PC-9 (cell line): ENCODE measurements around the gene EMX2. TPM values are rescaled to one million over a fixed set of nuclear protein-coding genes. Genes with fewer than 3 reads are reported as not detected.
"Not testable (repeated sequence)": the region's sequence is repeated elsewhere in the genome, so short reads cannot be mapped to it uniquely, and the experiment has no call there.

Experiments used
- BruUV-seq: library from RNA; stranded (reverse); fragments of 400-500 nt; replicated peaks from 2 replicates; lab custom pipeline; 2021; lab: Mats Ljungman, UMichigan
- CTCF ChIA-PET: fragments of 300-600 bp; sonication (Branson Sonifier 250); formaldehyde crosslinking; loops from one replicate; lab custom pipeline; 2022; ENCODE audit warnings: antibody characterized with exemption; lab: Charles Lee
- POLR2A ChIA-PET: fragments of 300-600 bp; sonication (Branson Sonifier 250); formaldehyde crosslinking; loops from one replicate; lab custom pipeline; 2022; ENCODE audit warnings: antibody characterized with exemption; ENCODE audit not compliant: unreplicated experiment; lab: Charles Lee
- DNase-seq, 2 experiments: peaks; one replicate each; pipeline versions ENCODE4 v3.0.0 to v3.0.0-alpha.2; 2015 to 2022; ENCODE audit warnings: mixed read lengths in 1 of 2
- H2AFZ ChIP-seq: fragments of 200-600 bp; sonication (generic); 2 replicates; pipeline ENCODE4 v1.8.1; 2017; ENCODE audit warnings: antibody characterized with exemption
- H3F3A ChIP-seq: fragments of 200-600 bp; sonication (generic); 2 replicates; pipeline ENCODE4 v1.8.1; 2017; ENCODE audit warnings: antibody characterized with exemption, mild to moderate bottlenecking, low read depth; ENCODE audit not compliant: insufficient read depth
- H3K27ac ChIP-seq: fragments of 200-600 bp; sonication (generic); 2 replicates; pipeline ENCODE4 v1.6.1; 2016; ENCODE audit warnings: mixed run types
- H3K27me3 ChIP-seq: fragments of 200-600 bp; sonication (generic); 2 replicates; pipeline ENCODE4 v1.6.1; 2016; ENCODE audit warnings: low read depth, mixed run types; ENCODE audit not compliant: insufficient read depth
- H3K36me3 ChIP-seq: fragments of 200-600 bp; sonication (generic); 2 replicates; pipeline ENCODE4 v1.6.1; 2016; ENCODE audit warnings: low read depth, mixed run types
- H3K4me1 ChIP-seq: fragments of 200-600 bp; sonication (generic); replicated peaks from 2 replicates; pipeline ENCODE4 v1.6.1; 2016; ENCODE audit warnings: mixed run types; ENCODE audit not compliant: insufficient read depth
- H3K4me2 ChIP-seq: fragments of 200-600 bp; sonication (generic); 2 replicates; pipeline ENCODE4 v1.6.1; 2017; ENCODE audit warnings: mixed run types
- H3K4me3 ChIP-seq: fragments of 200-600 bp; sonication (generic); 2 replicates; pipeline ENCODE4 v1.6.1; 2016; ENCODE audit warnings: mixed run types
- H3K79me2 ChIP-seq: fragments of 200-600 bp; sonication (generic); 2 replicates; pipeline ENCODE4 v1.6.1; 2017; ENCODE audit warnings: low read depth, mixed run types
- H3K9me2 ChIP-seq: fragments of 200-600 bp; sonication (generic); 2 replicates; pipeline ENCODE4 v1.8.1; 2017; ENCODE audit warnings: mild to moderate bottlenecking; ENCODE audit not compliant: insufficient read depth
- H3K9me3 ChIP-seq: fragments of 200-600 bp; sonication (generic); 2 replicates; pipeline ENCODE4 v1.8.1; 2016; ENCODE audit warnings: low read depth; ENCODE audit not compliant: insufficient read depth
- H4K20me1 ChIP-seq: fragments of 200-600 bp; sonication (generic); 2 replicates; pipeline ENCODE4 v1.8.1; 2017; ENCODE audit not compliant: insufficient read depth
- CTCF ChIP-seq: fragments of 200-600 bp; sonication (generic); conservative IDR thresholded peaks from 2 replicates; pipeline ENCODE4 v1.6.1; 2017; ENCODE audit warnings: mixed run types, antibody characterized with exemption, mild to moderate bottlenecking, moderate library complexity
- EZH2 ChIP-seq: fragments of 200-600 bp; sonication (generic); IDR thresholded peaks from 2 replicates; pipeline ENCODE4 v1.8.0; 2017; ENCODE audit warnings: antibody characterized with exemption, low read depth
- intact Hi-C: fragments of 100-400 bp; cut with micrococcal nuclease; formaldehyde crosslinking; loops from one replicate; pipeline ENCODE4 v1.10.0; 2022; ENCODE audit not compliant: unreplicated experiment
- total RNA-seq: library from RNA; stranded (reverse); gene quantifications from 2 replicates; pipeline ENCODE4 v1.2.3, GENCODE V29; 2021

The EMX2 gene
- total RNA-seq, 1 experiment from 2014 or later: not detected

- Histone ChIP-seq H3K27ac (no peak overlapping the region), H3K27me3 (no peaks in the 10 kb centered on the region), H3K79me2 (no peaks in the 10 kb centered on the region), H3F3A (no peaks in the 10 kb centered on the region), H4K20me1 (no peaks in the 10 kb centered on the region), H2AFZ (no peak overlapping the region), H3K36me3 (no peaks in the 10 kb centered on the region), H3K9me2 (no peaks in the 10 kb centered on the region), H3K4me3 (no peak overlapping the region), H3K4me2 (no peak overlapping the region), H3K9me3 (no peaks in the 10 kb centered on the region), H3K4me1 (no peaks in the 10 kb centered on the region)
- no peak for DNase-seq
- intact Hi-C loops: no loop called here
- CTCF ChIA-PET: no interaction called here
- no TSS peak for BruUV-seq
- POLR2A ChIA-PET: no interaction called here
- TF ChIP-seq EZH2: no peak
- no peak for TF ChIP-seq CTCF
Measured at GRCh38 chr10:117581961-117582360, 39.4 kb downstream of the EMX2 start.

GRCh38 chr10:117584831-117585230 is 42.3 kb downstream of the EMX2 start:
- H3K36me3 ChIP-seq, intact Hi-C loops, BruUV-seq, DNase-seq, H3K9me3 ChIP-seq, H2AFZ ChIP-seq, H4K20me1 ChIP-seq, H3K4me1 ChIP-seq, H3K79me2 ChIP-seq, H3K27me3 ChIP-seq, H3K4me2 ChIP-seq, H3K9me2 ChIP-seq, H3F3A ChIP-seq, H3K27ac ChIP-seq, H3K4me3 ChIP-seq, POLR2A ChIA-PET, CTCF ChIA-PET: not testable (repeated sequence)

- Histone ChIP-seq H3K36me3 (no peaks in the 10 kb centered on the region), H3K4me3 (no peak overlapping the region), H4K20me1 (no peaks in the 10 kb centered on the region), H3K4me2 (no peak overlapping the region), H3K9me2 (no peaks in the 10 kb centered on the region), H3K27me3 (no peaks in the 10 kb centered on the region), H3K79me2 (no peaks in the 10 kb centered on the region), H3K4me1 (no peaks in the 10 kb centered on the region), H3K27ac (no peak overlapping the region), H2AFZ (no peak overlapping the region), H3K9me3 (no peaks in the 10 kb centered on the region), H3F3A (no peaks in the 10 kb centered on the region)
- intact Hi-C loops: no loop called here
- TF ChIP-seq EZH2 (no peak), CTCF (no peak)
- ChIA-PET CTCF (no interaction called here), POLR2A (no interaction called here)
- DNase-seq: no peak
- BruUV-seq: no TSS peak
Measured at GRCh38 chr10:117587036-117587435, 44.5 kb downstream of the EMX2 start.

- no peak overlapping the region for H3K27ac ChIP-seq
- ChIA-PET CTCF (no interaction called here), POLR2A (no interaction called here)
- no peaks in the 10 kb centered on the region for H3K9me3 ChIP-seq
- no peak overlapping the region for H2AFZ ChIP-seq
- no peaks in the 10 kb centered on the region for H3K27me3 ChIP-seq
- no peaks in the 10 kb centered on the region for H3F3A ChIP-seq
- no peaks in the 10 kb centered on the region for H3K79me2 ChIP-seq
- H3K9me2 ChIP-seq: no peaks in the 10 kb centered on the region
- BruUV-seq: no TSS peak
- intact Hi-C loops: no loop called here
- no peak for DNase-seq
- TF ChIP-seq CTCF (no peak), EZH2 (no peak)
- H4K20me1 ChIP-seq: no peaks in the 10 kb centered on the region
- H3K36me3 ChIP-seq: no peaks in the 10 kb centered on the region
- H3K4me1 ChIP-seq: no peaks in the 10 kb centered on the region
- H3K4me3 ChIP-seq: no peak overlapping the region
- H3K4me2 ChIP-seq: no peak overlapping the region
Measured at GRCh38 chr10:117590101-117590875, 47.7 kb downstream of the EMX2 start.
